Liver (tissue), 9 donors: ENCODE measurements around the gene UBAP1L. TPM values are rescaled to one million over a fixed set of nuclear protein-coding genes. Genes with fewer than 3 reads are reported as not detected.

Experiments
- DNase-seq: peaks from one replicate; pipeline ENCODE4 v3.0.0-alpha.2; 2017; ENCODE audit warnings: low spot score
- H3K27ac ChIP-seq, 2 donors: one replicate each; pipeline ENCODE4 v1.7.0; 2013; ENCODE audit warnings: inconsistent platforms in 2 of 2, low read length in 2 of 2, control low read depth in 1 of 2, low read depth in 1 of 2, mild to moderate bottlenecking in 1 of 2
- H3K27me3 ChIP-seq, 4 donors: one replicate each; pipeline versions ENCODE4 v1.6.1 to v1.7.0; 2013; ENCODE audit warnings: low read length in 3 of 4, inconsistent platforms in 1 of 4, mild to moderate bottlenecking in 1 of 4, moderate library complexity in 1 of 4; ENCODE audit not compliant: control insufficient read depth in 4 of 4, insufficient read depth in 4 of 4
- H3K36me3 ChIP-seq, 4 donors: one replicate each; pipeline versions ENCODE4 v1.6.1 to v1.7.0; 2013; ENCODE audit warnings: low read length in 3 of 4, mild to moderate bottlenecking in 3 of 4, low read depth in 1 of 4, moderate library complexity in 1 of 4; ENCODE audit not compliant: control insufficient read depth in 4 of 4, insufficient read depth in 3 of 4
- H3K4me1 ChIP-seq, 4 donors: one replicate each; pipeline versions ENCODE4 v1.6.1 to v1.7.0; 2013; ENCODE audit warnings: low read length in 3 of 4, mild to moderate bottlenecking in 3 of 4, moderate library complexity in 1 of 4; ENCODE audit not compliant: control insufficient read depth in 4 of 4, insufficient read depth in 4 of 4
- H3K4me3 ChIP-seq, 3 donors: one replicate each; pipeline versions ENCODE4 v1.6.1 to v1.7.0; 2013; ENCODE audit warnings: low read length in 3 of 3, control low read depth in 1 of 3, low read depth in 1 of 3, mild to moderate bottlenecking in 1 of 3
- H3K9ac ChIP-seq, 2 donors: one replicate each; pipeline ENCODE4 v1.7.0; 2013; ENCODE audit warnings: low read length in 2 of 2, mild to moderate bottlenecking in 2 of 2, moderate library complexity in 2 of 2, control low read depth in 1 of 2, low read depth in 1 of 2
- H3K9me3 ChIP-seq, 4 donors: one replicate each; pipeline versions ENCODE4 v1.6.1 to v1.7.0; 2013; ENCODE audit warnings: low read length in 3 of 4; ENCODE audit not compliant: control insufficient read depth in 4 of 4
- ATF3 ChIP-seq: IDR thresholded peaks from 2 replicates; pipeline ENCODE4 v1.6.1; 2016; ENCODE audit warnings: antibody characterized with exemption
- EGR1 ChIP-seq, 2 donors: IDR thresholded peaks; 2 replicates each; pipeline ENCODE4 v1.6.1; 2016 to 2018; ENCODE audit warnings: antibody characterized with exemption in 2 of 2, low read depth in 2 of 2
- FOXA1 ChIP-seq: IDR thresholded peaks from 2 replicates; pipeline ENCODE4 v1.6.1; 2016; ENCODE audit warnings: antibody characterized with exemption
- FOXA2 ChIP-seq: IDR thresholded peaks from 2 replicates; pipeline ENCODE4 v1.6.1; 2016; ENCODE audit warnings: antibody characterized with exemption
- GABPA ChIP-seq, 2 donors: IDR thresholded peaks in 1 of 2; conservative IDR thresholded peaks in 1 of 2; 2 replicates each; pipeline ENCODE4 v1.6.1; 2016; ENCODE audit warnings: antibody characterized with exemption in 2 of 2, mild to moderate bottlenecking in 1 of 2, moderate library complexity in 1 of 2
- HNF4A ChIP-seq, 2 donors: conservative IDR thresholded peaks; 2 replicates each; pipeline ENCODE4 v1.6.1; 2016; ENCODE audit warnings: antibody characterized with exemption in 2 of 2, mild to moderate bottlenecking in 2 of 2
- HNF4G ChIP-seq: IDR thresholded peaks from 2 replicates; pipeline ENCODE4 v1.6.1; 2016; ENCODE audit warnings: antibody characterized with exemption
- JUND ChIP-seq, 2 donors: IDR thresholded peaks; 2 replicates each; pipeline ENCODE4 v1.6.1; 2016; ENCODE audit warnings: antibody characterized with exemption in 2 of 2
- NR2F2 ChIP-seq: IDR thresholded peaks from 2 replicates; pipeline ENCODE4 v1.6.1; 2016; ENCODE audit warnings: antibody characterized with exemption
- RAD21 ChIP-seq, 2 donors: IDR thresholded peaks; 2 replicates each; pipeline ENCODE4 v1.6.1; 2016; ENCODE audit warnings: antibody characterized with exemption in 2 of 2, mild to moderate bottlenecking in 2 of 2
- SP1 ChIP-seq: IDR thresholded peaks from 2 replicates; pipeline ENCODE4 v1.6.1; 2018; ENCODE audit warnings: antibody characterized with exemption, mild to moderate bottlenecking
- TAF1 ChIP-seq: conservative IDR thresholded peaks from 2 replicates; pipeline ENCODE4 v1.6.1; 2016; ENCODE audit warnings: antibody characterized with exemption, mild to moderate bottlenecking
- ZBTB33 ChIP-seq: IDR thresholded peaks from 2 replicates; pipeline ENCODE4 v1.6.1; 2016; ENCODE audit warnings: antibody characterized with exemption
- WGBS: extraction: QIAGEN DNeasy Blood & Tissue Kit; methylation state at CpG from one replicate; pipeline ENCODE4 v1.1.7; 2013; 5-methylcytosine and 5-hydroxymethylcytosine counted together
- polyA plus RNA-seq, 2 donors: library from polyadenylated mRNA; stranded (reverse) in 1 of 2; unstranded in 1 of 2; fragments of 200-250 nt in 1 of 2; fragments of >200 nt in 1 of 2; fragmentation: Nextera tagmentation in 1 of 2; extraction: Ambion mirVana in 1 of 2; gene quantifications; one replicate each; pipeline versions ENCODE4 v1.2.1 to v1.2.3, GENCODE V29; 2013 to 2015
- total RNA-seq, 2 donors: library from RNA; depleted of rRNA; stranded (reverse); fragments of >200 nt; gene quantifications; one replicate each; pipeline ENCODE4 v1.2.3, GENCODE V29; 2014
- donor health status: healthy.
- donor health status: healthy.
- donor health status: healthy.
- donor health status: healthy.
- donor health status: healthy.

UBAP1L gene
- total and polyA plus RNA-seq, 4 donors = 0.57 to 6.9 (median 0.90) TPM

GRCh38 chr15:65069779-65070546 is 45.0 kb downstream of the UBAP1L start:
- Histone ChIP-seq H3K36me3 (no peaks in the 10 kb centered on the region), H3K9me3 (no peaks in the 10 kb centered on the region), H3K27ac (no peak overlapping the region), H3K4me1 (peaks cover 0 to 2% (median 0%) of the 10 kb centered on the region in 4 donors), H3K4me3 (no peak overlapping the region), H3K9ac (no peak overlapping the region), H3K27me3 (no peaks in the 10 kb centered on the region)
- no peak for DNase-seq
- TF ChIP-seq ZBTB33 (no peak), HNF4A (conservative IDR thresholded peaks at IDR 0.05) (no peak), EGR1 (IDR thresholded peaks at IDR 0.05; ENCODE audit: low read depth in 2 of 2) (no peak), FOXA2 (no peak), FOXA1 (no peak), HNF4G (no peak), RAD21 (IDR thresholded peaks at IDR 0.05) (no peak), JUND (IDR thresholded peaks at IDR 0.05) (no peak), TAF1 (no peak), NR2F2 (no peak), ATF3 (no peak), SP1 (no peak)
- 86% methylated on average over 5 of the region's 5 CpGs for WGBS

- no peaks in the 10 kb centered on the region for H3K27me3 ChIP-seq
- no peaks in the 10 kb centered on the region for H3K36me3 ChIP-seq
- WGBS = 88% methylated on average over 1 of the region's 1 CpG
- DNase-seq = no peak
- H3K4me3 ChIP-seq = no peak overlapping the region
- TF ChIP-seq GABPA (IDR thresholded peaks at IDR 0.05 in 1 of 2, conservative IDR thresholded peaks at IDR 0.05 in 1 of 2) = no peak
- peak; percentile 45 for TF ChIP-seq NR2F2
- no peak overlapping the region for H3K9ac ChIP-seq
- H3K27ac ChIP-seq = no peak overlapping the region
- H3K9me3 ChIP-seq = no peaks in the 10 kb centered on the region
- peaks cover 0 to 2% (median 0%) of the 10 kb centered on the region in 4 donors for H3K4me1 ChIP-seq
These were observed 45.8 kb downstream of the UBAP1L start for GRCh38 chr15:65069179-65069578.

- no peaks in the 10 kb centered on the region for H3K9me3 ChIP-seq
- H3K27ac ChIP-seq = no peak overlapping the region
- H3K4me3 ChIP-seq = no peak overlapping the region
- DNase-seq = no peak
- 94% methylated on average over 3 of the region's 3 CpGs for WGBS
- H3K4me1 ChIP-seq = peaks cover 0 to 2% (median 0%) of the 10 kb centered on the region in 4 donors
- H3K9ac ChIP-seq = no peak overlapping the region
- no peaks in the 10 kb centered on the region for H3K27me3 ChIP-seq
- TF ChIP-seq FOXA1 (no peak), FOXA2 (no peak), SP1 (no peak), TAF1 (no peak), EGR1 (IDR thresholded peaks at IDR 0.05; ENCODE audit: low read depth in 2 of 2) (no peak), NR2F2 (no peak), ZBTB33 (no peak), HNF4A (conservative IDR thresholded peaks at IDR 0.05) (no peak), HNF4G (no peak), RAD21 (IDR thresholded peaks at IDR 0.05) (no peak), GABPA (IDR thresholded peaks at IDR 0.05 in 1 of 2, conservative IDR thresholded peaks at IDR 0.05 in 1 of 2) (no peak), JUND (IDR thresholded peaks at IDR 0.05) (no peak)
- H3K36me3 ChIP-seq = no peaks in the 10 kb centered on the region
These were observed 46.6 kb downstream of the UBAP1L start for GRCh38 chr15:65068403-65068788.
